Measurements from ENCODE around the gene PRR20G. TPM values are rescaled to one million over a fixed set of nuclear protein-coding genes. Genes with fewer than 3 reads are reported as not detected.
A peak's percentile ranks its signal among the peaks of the same experiment; 100 is the strongest.

PRR20G gene
- total RNA-seq, 1 donor from 2014 or later: not detected

- no peaks in the 10 kb centered on the region for H3K27me3 ChIP-seq
- Mint-ChIP-seq H3K4me1 (no peaks in the 10 kb centered on the region), H3K4me3 (no peak overlapping the region), H3K9me3 (peaks cover 20% of the 10 kb centered on the region), H3K36me3 (no peaks in the 10 kb centered on the region), H3K27ac (no peak overlapping the region), H3K27me3 (ENCODE audit: insufficient read depth, low read depth) (peaks cover 6% of the 10 kb centered on the region)
- no peak overlapping the region for H2AFZ ChIP-seq (replicated peaks)
- no peak overlapping the region for H3K27ac ChIP-seq
- no peak for TF ChIP-seq EZH2phosphoT487 (IDR thresholded peaks at IDR 0.05)
- no peak for TF ChIP-seq EZH2 (IDR thresholded peaks at IDR 0.05)
- TF ChIP-seq CTCF (IDR thresholded peaks at IDR 0.05): no peak
- no peak overlapping the region for H3K4me3 ChIP-seq
- H3K4me2 ChIP-seq: no peak overlapping the region
- H3K79me2 ChIP-seq (ENCODE audit: low read depth): no peaks in the 10 kb centered on the region
- no peaks in the 10 kb centered on the region for H3K4me1 ChIP-seq
- DNase-seq (ENCODE audit: low spot score): no peak
- no peaks in the 10 kb centered on the region for H3F3A ChIP-seq (ENCODE audit: low read depth)
- H3K9me3 ChIP-seq (ENCODE audit: low read depth): peaks cover 6% of the 10 kb centered on the region
- H4K20me1 ChIP-seq (ENCODE audit: low read depth): no peaks in the 10 kb centered on the region
- H3K36me3 ChIP-seq: no peaks in the 10 kb centered on the region
- H3K9ac ChIP-seq: no peak overlapping the region
Observed at GRCh38 chr3:127326341-127326740, 38.5 kb upstream of the PRR20G start.

- TF ChIP-seq EZH2 (IDR thresholded peaks at IDR 0.05): no peak
- TF ChIP-seq EZH2phosphoT487 (IDR thresholded peaks at IDR 0.05): no peak
- TF ChIP-seq CTCF (IDR thresholded peaks at IDR 0.05): no peak
- H3K27ac Mint-ChIP-seq: peak overlapping the region; percentile 12
- H3K4me1 Mint-ChIP-seq: no peaks in the 10 kb centered on the region
Observed at GRCh38 chr3:127325629-127325961, 37.7 kb upstream of the PRR20G start.

GRCh38 chr3:127324913-127325628, 37.2 kb upstream of the PRR20G start:
- no peak overlapping the region for H3K4me3 ChIP-seq
- H3K9ac ChIP-seq: no peak overlapping the region
- Mint-ChIP-seq H3K27me3 (ENCODE audit: insufficient read depth, low read depth) (peaks cover 9% of the 10 kb centered on the region), H3K36me3 (no peaks in the 10 kb centered on the region), H3K27ac (peak overlapping the region; percentile 12), H3K4me3 (no peak overlapping the region), H3K9me3 (peaks cover 13% of the 10 kb centered on the region), H3K4me1 (no peaks in the 10 kb centered on the region)
- H4K20me1 ChIP-seq (ENCODE audit: low read depth): peaks cover 6% of the 10 kb centered on the region
- H2AFZ ChIP-seq (replicated peaks): no peak overlapping the region
- no peak for TF ChIP-seq EZH2phosphoT487 (IDR thresholded peaks at IDR 0.05)
- no peak for TF ChIP-seq EZH2 (IDR thresholded peaks at IDR 0.05)
- no peak for TF ChIP-seq CTCF (IDR thresholded peaks at IDR 0.05)
- no peak for DNase-seq (ENCODE audit: low spot score)
- H3K9me3 ChIP-seq (ENCODE audit: low read depth): no peaks in the 10 kb centered on the region
- no peaks in the 10 kb centered on the region for H3K79me2 ChIP-seq (ENCODE audit: low read depth)
- H3K4me2 ChIP-seq: no peak overlapping the region
- no peaks in the 10 kb centered on the region for H3K27me3 ChIP-seq
- H3F3A ChIP-seq (ENCODE audit: low read depth): no peaks in the 10 kb centered on the region
- no peak overlapping the region for H3K27ac ChIP-seq
- H3K36me3 ChIP-seq: no peaks in the 10 kb centered on the region
- H3K4me1 ChIP-seq: no peaks in the 10 kb centered on the region

More at GRCh38 chr3:127325629-127325961, 37.7 kb upstream of the PRR20G start:
- Histone ChIP-seq H3F3A (ENCODE audit: low read depth) (no peaks in the 10 kb centered on the region), H3K4me1 (no peaks in the 10 kb centered on the region), H3K79me2 (ENCODE audit: low read depth) (no peaks in the 10 kb centered on the region), H3K9ac (no peak overlapping the region), H3K27ac (no peak overlapping the region), H4K20me1 (ENCODE audit: low read depth) (peaks cover 6% of the 10 kb centered on the region), H3K36me3 (no peaks in the 10 kb centered on the region), H3K4me3 (no peak overlapping the region), H3K9me3 (ENCODE audit: low read depth) (peaks cover 1% of the 10 kb centered on the region), H3K27me3 (no peaks in the 10 kb centered on the region), H3K4me2 (no peak overlapping the region), H2AFZ (replicated peaks) (no peak overlapping the region)
- H3K4me3 Mint-ChIP-seq: no peak overlapping the region
- no peak for DNase-seq (ENCODE audit: low spot score)
- peaks cover 18% of the 10 kb centered on the region for H3K9me3 Mint-ChIP-seq
- H3K27me3 Mint-ChIP-seq (ENCODE audit: insufficient read depth, low read depth): peaks cover 11% of the 10 kb centered on the region
- no peaks in the 10 kb centered on the region for H3K36me3 Mint-ChIP-seq
